K562 (cell line): ENCODE results near the gene RPL38. TPM values are rescaled to one million over a fixed set of nuclear protein-coding genes. Genes with fewer than 3 reads are reported as not detected.

Experiments used
- ATAC-seq: fragments of 200-7000 bp; cut with Tn5 transposase; 3 replicates; pipeline ENCODE4 v1.9.1; 2020; ENCODE audit warnings: moderate library complexity
- BruUV-seq: library from RNA; stranded (reverse); fragments of 400-500 nt; replicated peaks from 2 replicates; lab custom pipeline; 2021; lab: Mats Ljungman, UMichigan
- CTCF ChIA-PET: fragments of 300-600 bp; formaldehyde crosslinking; extraction: SDS; loops from one replicate; lab custom pipeline; 2021; ENCODE audit warnings: low intra/inter-chr PET ratio; lab: Yijun Ruan, JAX
- POLR2A ChIA-PET: fragments of 300-600, 350-650 bp; sonication (Branson Sonifier 250); formaldehyde crosslinking; extraction: SDS; loops from one replicate; lab custom pipeline; 2021; ENCODE audit warnings: antibody characterized with exemption, inconsistent platforms; lab: Yijun Ruan, JAX
- DNase-seq, 4 experiments: peaks; one replicate each; pipeline versions ENCODE4 v3.0.0 to v3.0.0-alpha.2; 2011 to 2018; ENCODE audit warnings: low spot score in 3 of 4, mixed read lengths in 3 of 4; ENCODE audit errors: extremely low read depth in 1 of 4
- FAIRE-seq: peaks from 2 replicates; lab custom pipeline; 2011; peaks lifted over from hg19 to GRCh38; lab: Jason Lieb, UNC
- H2AFZ ChIP-seq: 2 replicates; pipeline ENCODE4 v1.6.0; 2011; ENCODE audit warnings: low read depth, low read length, control low read depth, inconsistent platforms
- H3K27ac ChIP-seq: fragments of 200-600 bp; 3 replicates; pipeline ENCODE4 v1.8.0; 2011; ENCODE audit warnings: low read depth, mild to moderate bottlenecking, control low read depth, inconsistent platforms, low read length, moderate library complexity, mixed read lengths; ENCODE audit errors: extremely low read depth
- H3K27me3 ChIP-seq, 2 experiments: fragments of 300-600 bp in 1 of 2; 2 replicates in 1 of 2; 3 replicates in 1 of 2; pipeline versions ENCODE4 v1.6.0 to v1.8.0; 2011; ENCODE audit warnings: inconsistent platforms in 2 of 2, low read length in 2 of 2, mild to moderate bottlenecking in 1 of 2, mixed read lengths in 1 of 2, moderate library complexity in 1 of 2; ENCODE audit not compliant: control insufficient read depth in 2 of 2, insufficient read depth in 2 of 2
- H3K36me3 ChIP-seq: fragments of 300-600 bp; 3 replicates; pipeline ENCODE4 v1.8.0; 2011; ENCODE audit warnings: mild to moderate bottlenecking, low read length, inconsistent platforms; ENCODE audit not compliant: control insufficient read depth, insufficient read depth
- H3K4me1 ChIP-seq, 2 experiments: fragments of 200-600 bp in 1 of 2; replicated peaks in 1 of 2; 2 replicates in 1 of 2; 3 replicates in 1 of 2; pipeline versions ENCODE4 v1.5.1 to v1.8.0; 2011; ENCODE audit warnings: inconsistent platforms in 2 of 2, low read length in 2 of 2, mild to moderate bottlenecking in 1 of 2, mixed read lengths in 1 of 2, moderate library complexity in 1 of 2; ENCODE audit not compliant: control insufficient read depth in 2 of 2, insufficient read depth in 2 of 2
- H3K4me2 ChIP-seq: 2 replicates; pipeline ENCODE4 v1.6.1; 2011; ENCODE audit warnings: low read length, control low read depth, inconsistent platforms, mixed read lengths; ENCODE audit not compliant: insufficient read depth
- H3K4me3 ChIP-seq: fragments of 200-600 bp; sonication (generic), shearing (Covaris generic); 2 replicates; pipeline ENCODE4 v1.5.1; 2016; ENCODE audit warnings: control low read depth, inconsistent platforms
- H3K79me2 ChIP-seq: fragments of 200-600 bp; 3 replicates; pipeline ENCODE4 v1.8.0; 2011; ENCODE audit warnings: low read length, inconsistent platforms; ENCODE audit not compliant: control insufficient read depth, insufficient read depth
- H3K9ac ChIP-seq, 2 experiments: 2 replicates each; pipeline versions ENCODE4 v1.6.0 to v1.6.1; 2011; ENCODE audit warnings: low read depth in 2 of 2, low read length in 2 of 2, control low read depth in 1 of 2, inconsistent platforms in 1 of 2, mild to moderate bottlenecking in 1 of 2, mixed read lengths in 1 of 2; ENCODE audit not compliant: insufficient read depth in 1 of 2
- H3K9me1 ChIP-seq: one replicate; pipeline ENCODE4 v1.6.0; 2011; ENCODE audit warnings: inconsistent platforms, mild to moderate bottlenecking, low read length, moderate library complexity; ENCODE audit not compliant: control insufficient read depth, insufficient read depth
- H3K9me3 ChIP-seq: replicated peaks from 2 replicates; pipeline ENCODE4 v1.5.1; 2011; ENCODE audit warnings: low read depth, low read length, inconsistent platforms; ENCODE audit not compliant: control insufficient read depth, insufficient read depth
- H4K20me1 ChIP-seq: replicated peaks from 2 replicates; pipeline ENCODE4 v1.6.1; 2011; ENCODE audit warnings: low read length, inconsistent platforms, mixed read lengths; ENCODE audit not compliant: control insufficient read depth, insufficient read depth
- CEBPB ChIP-seq: fragments of 450-650 bp; IDR thresholded peaks from 2 replicates; pipeline ENCODE4 v1.6.1; 2016; ENCODE audit warnings: missing genetic modification characterization, missing compliant biosample characterization
- DDX20 ChIP-seq: fragments of 450-650 bp; IDR thresholded peaks from 2 replicates; pipeline ENCODE4 v1.6.1; 2016; ENCODE audit warnings: missing genetic modification characterization, low read depth, mild to moderate bottlenecking, missing compliant biosample characterization, moderate library complexity
- E2F1 ChIP-seq: sonication (generic); formaldehyde crosslinking; IDR thresholded peaks from 2 replicates; pipeline ENCODE4 v1.8.1; 2023; ENCODE audit warnings: mild to moderate bottlenecking, missing genetic modification reagents, moderate library complexity
- E4F1 ChIP-seq: fragments of 250-450 bp; sonication (Bioruptor Pico); IDR thresholded peaks from 2 replicates; pipeline ENCODE4 v1.5.0; 2021; ENCODE audit warnings: mild to moderate bottlenecking, borderline replicate concordance
- ESRRA ChIP-seq: fragments of 450-650 bp; IDR thresholded peaks from 2 replicates; pipeline ENCODE4 v1.6.1; 2014; ENCODE audit warnings: low read depth, mild to moderate bottlenecking, moderate library complexity, borderline replicate concordance
- GABPB1 ChIP-seq: sonication (generic); formaldehyde crosslinking; IDR thresholded peaks from 2 replicates; pipeline ENCODE4 v1.8.0; 2022; ENCODE audit warnings: mild to moderate bottlenecking, missing genetic modification reagents
- MAX ChIP-seq: sonication (generic); formaldehyde crosslinking; IDR thresholded peaks from 2 replicates; pipeline ENCODE4 v1.9.0; 2022; ENCODE audit warnings: mild to moderate bottlenecking, missing genetic modification reagents
- NFE2 ChIP-seq: IDR thresholded peaks from 2 replicates; pipeline ENCODE4 v1.6.1; 2014; ENCODE audit warnings: antibody characterized with exemption, low read depth
- SMARCA4 ChIP-seq: fragments of 450-650 bp; IDR thresholded peaks from 2 replicates; pipeline ENCODE4 v1.6.1; 2016
- SNIP1 ChIP-seq: fragments of 450-650 bp; IDR thresholded peaks from 2 replicates; pipeline ENCODE4 v1.7.1; 2017; ENCODE audit warnings: low read depth, mild to moderate bottlenecking
- ZBTB43 ChIP-seq: sonication (generic); formaldehyde crosslinking; IDR thresholded peaks from 2 replicates; pipeline ENCODE4 v1.8.0; 2023; ENCODE audit warnings: mild to moderate bottlenecking, missing genetic modification reagents
- ZNF584 ChIP-seq: fragments of 200-800 bp; sonication (Bioruptor generic); IDR thresholded peaks from 2 replicates; pipeline ENCODE4 v1.6.1; 2016; ENCODE audit warnings: low read depth, mild to moderate bottlenecking, missing genetic modification characterization, missing compliant biosample characterization
- ZNF592 ChIP-seq: fragments of 450-650 bp; IDR thresholded peaks from 2 replicates; pipeline ENCODE4 v1.6.1; 2017; ENCODE audit warnings: antibody characterized with exemption, mild to moderate bottlenecking
- WGBS: fragments of 100-300 bp; shearing (Covaris generic); methylation state at CpG from one replicate; pipeline ENCODE4 v1.1.6; 2016; ENCODE audit warnings: low coverage, mixed read lengths; ENCODE audit not compliant: insufficient coverage; ENCODE audit errors: missing lambda C conversion rate; 5-methylcytosine and 5-hydroxymethylcytosine counted together
- in situ Hi-C: fragments of 300-500 bp; cut with MboI; formaldehyde crosslinking; loops from 4 replicates; pipeline ENCODE4 v1.15.0; 2018; ENCODE audit warnings: inconsistent platforms, mixed read lengths
- intact Hi-C: fragments of 100-400 bp; cut with micrococcal nuclease; formaldehyde crosslinking; loops from 2 replicates; pipeline ENCODE4 v1.14.2; 2022
- polyA plus RNA-seq, 8 experiments: library from polyadenylated mRNA; depleted of rRNA in 4 of 8; stranded (reverse) in 5 of 8; unstranded in 3 of 8; fragments of >200 nt; fragmentation: Nextera tagmentation in 2 of 8; fragmentation: Illumina TruSeq in 1 of 8; extraction: Ambion mirVana in 2 of 8; extraction: Trizol in 1 of 8; gene quantifications; 2 replicates each; pipeline versions ENCODE4 v1.2.1 to v1.2.3, GENCODE V29; 2011 to 2014; ENCODE audit warnings: inconsistent platforms in 1 of 8, missing spikeins in 1 of 8
- total RNA-seq, 7 experiments: library from RNA; depleted of rRNA in 6 of 7; stranded (reverse); fragments of >200 nt in 6 of 7; fragmentation: Illumina TruSeq in 2 of 7; extraction: Trizol in 2 of 7; gene quantifications; 2 replicates each; pipeline versions ENCODE4 v1.2.1 to v1.2.3, GENCODE V29; 2011 to 2021; ENCODE audit warnings: low replicate concordance in 1 of 7

Gene RPL38
- total and polyA plus RNA-seq, 9 of the 15 experiments (the other 6 are each of a cell fraction or from before 2014, with no cell fraction given): 1,224 to 3,864 (median 1,939) TPM

- DNase-seq (no peak), ATAC-seq (no peak), FAIRE-seq (no peak)
- H3K9me3 ChIP-seq: no peaks in the 10 kb centered on the region
- H3K4me3 ChIP-seq: no peak overlapping the region
- no peak overlapping the region; the same call in 2 of the 3 replicates for H3K27ac ChIP-seq
- no peak overlapping the region for H3K9ac ChIP-seq
- intact Hi-C loops (no loop called here), in situ Hi-C loops (no loop called here)
- peaks cover 12 to 13% of the 10 kb centered on the region in 2 experiments; a peak in 4 of 5 replicates for H3K4me1 ChIP-seq
- BruUV-seq: no TSS peak
- H3K9me1 ChIP-seq: no peaks in the 10 kb centered on the region
- H3K79me2 ChIP-seq: no peaks in the 10 kb centered on the region
- no peaks in the 10 kb centered on the region for H3K36me3 ChIP-seq
- peaks cover 5 to 32% of the 10 kb centered on the region in 2 experiments; a peak in 4 of 5 replicates for H3K27me3 ChIP-seq
- CTCF ChIA-PET: no interaction called here
- 16% methylated on average over 7 of the region's 7 CpGs for WGBS
- H2AFZ ChIP-seq: peak overlapping the region; percentile 65
- POLR2A ChIA-PET: interaction anchor here (0.7 kb wide), 1 partner anchor 19 kb away, joined by 4 read pairs; no protein-coding TSS in a partner anchor
- H4K20me1 ChIP-seq: no peaks in the 10 kb centered on the region
- H3K4me2 ChIP-seq: peak overlapping the region; percentile 65
- TF ChIP-seq ZNF592 (no peak), MAX (CRISPR knock-in tag) (0 out of 2 replicates have a peak, but pooled peaks have one; percentile 9), SNIP1 (no peak), NFE2 (no peak), GABPB1 (CRISPR knock-in tag) (0 out of 2 replicates have a peak, but pooled peaks have one; percentile 19), E2F1 (CRISPR knock-in tag) (no peak), CEBPB (no peak), DDX20 (tag) (no peak), SMARCA4 (no peak), E4F1 (CRISPR knock-in tag) (no peak), ZBTB43 (CRISPR knock-in tag) (no peak), ESRRA (no peak), ZNF584 (CRISPR knock-in tag) (no peak)
Measured at GRCh38 chr17:74163836-74164235, 39.6 kb upstream of the RPL38 start.
